ENCODE results near the gene KCNK13.

DNA sequence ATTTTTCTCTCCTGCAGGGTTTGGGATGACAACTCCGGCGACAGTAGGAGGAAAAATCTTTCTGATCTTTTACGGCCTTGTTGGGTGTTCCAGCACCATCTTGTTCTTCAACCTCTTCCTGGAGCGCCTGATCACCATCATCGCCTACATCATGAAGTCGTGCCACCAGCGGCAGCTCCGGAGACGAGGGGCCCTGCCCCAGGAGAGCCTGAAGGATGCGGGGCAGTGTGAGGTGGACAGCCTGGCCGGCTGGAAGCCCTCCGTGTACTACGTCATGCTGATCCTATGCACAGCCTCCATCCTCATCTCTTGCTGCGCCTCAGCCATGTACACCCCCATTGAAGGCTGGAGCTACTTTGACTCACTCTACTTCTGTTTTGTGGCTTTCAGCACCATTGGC, 122.3 kb downstream of the KCNK13 start:
- TF ChIP-seq, protein P1, sequence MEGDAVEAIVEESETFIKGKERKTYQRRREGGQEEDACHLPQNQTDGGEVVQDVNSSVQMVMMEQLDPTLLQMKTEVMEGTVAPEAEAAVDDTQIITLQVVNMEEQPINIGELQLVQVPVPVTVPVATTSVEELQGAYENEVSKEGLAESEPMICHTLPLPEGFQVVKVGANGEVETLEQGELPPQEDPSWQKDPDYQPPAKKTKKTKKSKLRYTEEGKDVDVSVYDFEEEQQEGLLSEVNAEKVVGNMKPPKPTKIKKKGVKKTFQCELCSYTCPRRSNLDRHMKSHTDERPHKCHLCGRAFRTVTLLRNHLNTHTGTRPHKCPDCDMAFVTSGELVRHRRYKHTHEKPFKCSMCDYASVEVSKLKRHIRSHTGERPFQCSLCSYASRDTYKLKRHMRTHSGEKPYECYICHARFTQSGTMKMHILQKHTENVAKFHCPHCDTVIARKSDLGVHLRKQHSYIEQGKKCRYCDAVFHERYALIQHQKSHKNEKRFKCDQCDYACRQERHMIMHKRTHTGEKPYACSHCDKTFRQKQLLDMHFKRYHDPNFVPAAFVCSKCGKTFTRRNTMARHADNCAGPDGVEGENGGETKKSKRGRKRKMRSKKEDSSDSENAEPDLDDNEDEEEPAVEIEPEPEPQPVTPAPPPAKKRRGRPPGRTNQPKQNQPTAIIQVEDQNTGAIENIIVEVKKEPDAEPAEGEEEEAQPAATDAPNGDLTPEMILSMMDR (IDR thresholded peaks at IDR 0.05), result no peak
- no peak for TF ChIP-seq POLR2A (IDR thresholded peaks at IDR 0.05)
